Activated CD4-positive, alpha-beta T cell treated with anti-CD3 and anti-CD28 coated beads for 36 hours (primary cell): Measurements from ENCODE around the gene CCNL2. TPM values are rescaled to one million over a fixed set of nuclear protein-coding genes. Genes with fewer than 3 reads are reported as not detected.
A peak's percentile ranks its signal among the peaks of the same experiment; 100 is the strongest.
"Not testable (repeated sequence)": the region's sequence is repeated elsewhere in the genome, so short reads cannot be mapped to it uniquely, and the experiment has no call there.

ENCODE experiments used
- ATAC-seq: fragments of 200-7000 bp; cut with Tn5 transposase; one replicate; pipeline ENCODE4 v1.10.0; 2021; ENCODE audit warnings: mild to moderate bottlenecking, moderate library complexity
- CTCF ChIA-PET: fragments of 350-600 bp; sonication (Branson Sonifier 250); formaldehyde crosslinking; loops from one replicate; lab custom pipeline; 2021; ENCODE audit warnings: antibody characterized with exemption; lab: Charles Lee
- POLR2A ChIA-PET: fragments of 350-600 bp; sonication (Branson Sonifier 250); formaldehyde crosslinking; loops from one replicate; lab custom pipeline; 2021; ENCODE audit warnings: antibody characterized with exemption, inconsistent platforms; lab: Charles Lee
- DNase-seq: peaks from one replicate; pipeline ENCODE4 v3.0.0-alpha.2; 2020
- H3K27ac Mint-ChIP-seq: one replicate; pipeline ENCODE4 v1.8.0; 2021; ENCODE audit warnings: mixed read lengths
- H3K27me3 Mint-ChIP-seq: one replicate; pipeline ENCODE4 v1.8.0; 2021; ENCODE audit warnings: mixed read lengths
- H3K36me3 Mint-ChIP-seq: one replicate; pipeline ENCODE4 v1.8.0; 2021; ENCODE audit warnings: low read depth, mixed read lengths
- H3K4me1 Mint-ChIP-seq: one replicate; pipeline ENCODE4 v1.8.0; 2021; ENCODE audit warnings: mixed read lengths
- H3K4me3 Mint-ChIP-seq: one replicate; pipeline ENCODE4 v1.8.0; 2021; ENCODE audit warnings: mild to moderate bottlenecking, moderate library complexity, mixed read lengths
- H3K9me3 Mint-ChIP-seq: one replicate; pipeline ENCODE4 v1.8.0; 2021; ENCODE audit warnings: low read depth, mixed read lengths
- intact Hi-C, 2 experiments: fragments of 100-400 bp; cut with DNase I in 1 of 2; cut with micrococcal nuclease in 1 of 2; formaldehyde crosslinking; loops; one replicate each; pipeline versions ENCODE4 v1.14.2 to v1.15.1; 2022 to 2024; cut with DNase I, micrococcal nuclease
- total RNA-seq, 2 experiments: library from RNA; stranded (reverse); gene quantifications; one replicate each; pipeline ENCODE4 v1.2.3, GENCODE V29; 2021

The CCNL2 gene
- total RNA-seq, 2 experiments from 2014 or later, result 73.6 to 89.7 TPM

DNA sequence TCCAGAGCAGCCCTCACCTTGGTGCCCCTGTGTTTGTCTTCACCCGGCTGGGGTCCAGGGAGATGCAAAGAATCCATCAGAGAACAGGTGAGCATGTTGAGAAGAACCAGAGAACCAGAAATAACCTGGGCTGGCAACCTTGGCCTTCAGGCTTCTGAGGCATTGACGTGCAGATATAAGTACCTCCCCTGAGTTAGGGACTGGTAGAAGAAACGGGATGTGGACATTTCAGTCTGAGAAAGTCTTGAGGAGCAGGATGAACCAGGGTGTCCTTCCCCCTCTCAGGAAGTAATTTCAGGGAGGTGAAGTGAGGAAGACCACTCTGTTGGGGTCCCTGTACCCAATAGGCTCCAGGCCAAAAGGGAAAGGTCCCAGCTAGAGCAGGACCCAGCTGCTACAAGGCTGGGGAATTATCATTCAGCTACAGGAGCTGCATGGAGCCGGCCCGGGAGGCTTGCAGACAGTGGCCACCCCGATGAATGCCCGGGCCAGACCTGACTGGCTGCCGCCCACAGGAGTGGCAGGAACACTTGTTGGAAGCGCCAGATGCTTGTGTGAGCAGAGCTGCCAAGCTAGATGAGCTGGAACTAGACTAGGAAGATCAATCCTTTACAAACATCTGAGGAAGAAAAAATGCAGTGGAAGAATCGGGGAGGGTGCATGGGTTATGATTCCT, 22.4 kb downstream of the CCNL2 start:
- ATAC-seq, result no peak
- POLR2A ChIA-PET, result interaction anchor here (0.6 to 1.0 kb wide), 2 partner anchors 22 to 54 kb away, joined by 3 read pairs; partner anchors contain the start of gene CCNL2
- CTCF ChIA-PET, result interaction anchor here (1.3 to 2.2 kb wide), 3 partner anchors 13 to 128 kb away, joined by 3 to 9 read pairs (median 3); no protein-coding TSS in a partner anchor
- intact Hi-C loops, result no loop called here
- DNase-seq, result no peak
- no peak overlapping the region for H3K27ac Mint-ChIP-seq
- no peaks in the 10 kb centered on the region for H3K9me3 Mint-ChIP-seq
- peak overlapping the region; percentile 87 for H3K4me3 Mint-ChIP-seq
- peaks cover 16% of the 10 kb centered on the region for H3K4me1 Mint-ChIP-seq
- peaks cover 9% of the 10 kb centered on the region for H3K36me3 Mint-ChIP-seq
- no peaks in the 10 kb centered on the region for H3K27me3 Mint-ChIP-seq

GRCh38 chr1:1374929-1375662, 24.0 kb downstream of the CCNL2 start, which contains the start of gene AURKAIP1:
AURKAIP1 (minus strand) TSS chr1:1375207; CDS start chr1:1374756, 451 bp downstream.
- intact Hi-C loops, result loop anchor here (1.0 to 2.0 kb wide), 16 partner anchors 24 to 342 kb away; partner anchors contain the start of genes CPTP (in 2 of the 2), INTS11 (in 2 of the 2), MRPL20 (in 2 of the 2) and PUSL1 (in 2 of the 2)
- ATAC-seq (peak; percentile 97), DNase-seq (peak; percentile 98)
- Mint-ChIP-seq H3K27me3 (no peaks in the 10 kb centered on the region), H3K9me3 (no peaks in the 10 kb centered on the region), H3K4me1 (peaks cover 26% of the 10 kb centered on the region), H3K27ac (peak within 1 kb of the TSS; percentile 91), H3K4me3 (peak within 1 kb of the TSS; percentile 87), H3K36me3 (peaks cover 9% of the 10 kb centered on the region)
- ChIA-PET CTCF (interaction anchor here (0.5 to 2.2 kb wide), 9 partner anchors 15 to 159 kb away, joined by 3 to 9 read pairs (median 3); partner anchors contain the start of gene CCNL2), POLR2A (interaction anchor here (0.5 to 1.3 kb wide), 9 partner anchors 14 to 195 kb away, joined by 3 to 12 read pairs (median 4); partner anchors contain the start of genes CCNL2 and MRPL20)

GRCh38 chr1:1374589-1374928, 24.6 kb downstream of the CCNL2 start:
- Mint-ChIP-seq H3K36me3 (peaks cover 9% of the 10 kb centered on the region), H3K27ac (peak overlapping the region; percentile 37), H3K4me1 (peaks cover 27% of the 10 kb centered on the region), H3K27me3 (no peaks in the 10 kb centered on the region), H3K4me3 (peak overlapping the region; percentile 87), H3K9me3 (no peaks in the 10 kb centered on the region)
- ATAC-seq (no peak), DNase-seq (peak; percentile 47)
- intact Hi-C loops, result loop anchor here (2.0 kb wide), 3 partner anchors 50 to 284 kb away; partner anchors contain the start of genes CDK11B (in 1 of the 2), CPTP (in 1 of the 2), INTS11 (in 1 of the 2) and PUSL1 (in 1 of the 2)
- ChIA-PET POLR2A (interaction anchor here (0.6 to 1.2 kb wide), 5 partner anchors 23 to 196 kb away, joined by 3 to 9 read pairs (median 4); partner anchors contain the start of gene MRPL20), CTCF (interaction anchor here (0.5 to 2.2 kb wide), 7 partner anchors 18 to 1211 kb away, joined by 3 to 9 read pairs (median 3); no protein-coding TSS in a partner anchor)

- Mint-ChIP-seq H3K9me3 (no peaks in the 10 kb centered on the region), H3K36me3 (peaks cover 9% of the 10 kb centered on the region), H3K27ac (peak overlapping the region; percentile 37), H3K4me3 (peak overlapping the region; percentile 87), H3K4me1 (peaks cover 27% of the 10 kb centered on the region), H3K27me3 (no peaks in the 10 kb centered on the region)
- ChIA-PET POLR2A (no interaction called here), CTCF (interaction anchor here (0.5 to 2.2 kb wide), 5 partner anchors 63 to 1212 kb away, joined by 3 to 9 read pairs (median 3); no protein-coding TSS in a partner anchor)
- no peak for ATAC-seq
- DNase-seq, result no peak
- intact Hi-C loops, result loop anchor here (2.0 kb wide), 3 partner anchors 49 to 285 kb away; partner anchors contain the start of genes CDK11B (in 1 of the 2), CPTP (in 1 of the 2), INTS11 (in 1 of the 2) and PUSL1 (in 1 of the 2)
Measured at GRCh38 chr1:1373815-1374588, 25.1 kb downstream of the CCNL2 start.

GRCh38 chr1:1373051-1373814, 25.9 kb downstream of the CCNL2 start:
- ChIA-PET POLR2A (no interaction called here), CTCF (interaction anchor here (1.0 to 1.9 kb wide), 2 partner anchors 10 to 35 kb away, joined by 4 to 11 read pairs; no protein-coding TSS in a partner anchor)
- DNase-seq, result no peak
- no peak for ATAC-seq
- H3K27me3 Mint-ChIP-seq, result no peaks in the 10 kb centered on the region
- intact Hi-C loops, result no loop called here
- peak overlapping the region; percentile 87 for H3K4me3 Mint-ChIP-seq
- no peaks in the 10 kb centered on the region for H3K9me3 Mint-ChIP-seq
- H3K36me3 Mint-ChIP-seq, result peaks cover 9% of the 10 kb centered on the region
- H3K27ac Mint-ChIP-seq, result peak overlapping the region; percentile 4
- H3K4me1 Mint-ChIP-seq, result peaks cover 27% of the 10 kb centered on the region

DNA sequence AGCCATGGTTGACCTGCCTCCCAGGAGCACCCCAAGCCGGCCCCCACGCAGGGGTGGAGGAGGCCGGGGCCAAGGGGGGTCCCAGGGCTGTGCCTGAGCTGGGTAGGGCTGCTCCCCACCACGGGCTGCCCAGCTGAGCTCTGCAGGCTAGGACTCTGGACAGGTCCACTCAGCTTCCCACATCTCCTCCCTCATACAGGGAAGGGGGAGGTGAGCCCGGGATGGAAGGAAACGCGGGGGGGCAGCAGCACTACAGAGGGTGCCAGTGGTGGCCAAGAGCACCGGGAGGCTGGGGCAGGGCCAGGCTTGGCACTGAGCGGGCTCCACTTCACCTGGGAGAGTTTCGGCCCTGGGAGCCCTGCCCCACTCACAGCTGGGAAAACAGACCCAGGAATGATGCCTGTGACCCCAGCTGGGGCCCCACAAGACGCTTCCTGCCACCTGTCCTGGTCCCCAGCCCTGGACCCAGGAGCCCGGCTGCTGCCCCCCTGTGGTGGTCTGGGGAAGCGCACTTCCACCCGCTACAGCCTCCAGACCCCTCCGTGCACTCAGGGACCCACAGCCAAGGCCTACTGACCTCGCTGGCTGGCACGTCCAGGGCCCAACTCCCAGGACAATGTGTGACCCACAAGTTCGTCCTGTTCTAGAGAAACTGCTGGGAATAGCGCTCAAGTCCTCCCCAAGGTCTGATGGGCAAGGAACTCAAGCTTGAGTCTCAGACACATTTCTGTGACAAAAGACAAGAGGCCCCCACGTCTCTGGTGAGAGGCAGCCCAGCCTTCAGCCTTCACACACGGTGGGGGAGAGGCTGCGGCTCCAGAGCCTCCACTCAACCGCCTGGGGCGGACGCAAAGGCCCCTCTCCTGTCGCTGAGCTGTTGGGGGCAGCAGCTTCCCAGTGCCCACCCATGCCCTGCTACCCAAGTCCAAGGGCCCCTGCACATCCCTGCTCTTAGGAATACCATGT, 27.1 kb downstream of the CCNL2 start:
- DNase-seq (peak; percentile 89), ATAC-seq (peak; percentile 39)
- Mint-ChIP-seq H3K27me3 (no peaks in the 10 kb centered on the region), H3K4me3 (peak overlapping the region; percentile 28), H3K27ac (no peak overlapping the region), H3K4me1 (peaks cover 27% of the 10 kb centered on the region), H3K36me3 (peaks cover 9% of the 10 kb centered on the region), H3K9me3 (no peaks in the 10 kb centered on the region)
- intact Hi-C loops, result no loop called here
- ChIA-PET POLR2A (no interaction called here), CTCF (interaction anchor here (0.7 to 1.9 kb wide), 10 partner anchors 9 to 1488 kb away, joined by 3 to 11 read pairs (median 4); no protein-coding TSS in a partner anchor)

GRCh38 chr1:1371364-1371745, 27.8 kb downstream of the CCNL2 start:
- DNase-seq (peak; percentile 54), ATAC-seq (no peak)
- CTCF ChIA-PET, result interaction anchor here (0.6 to 1.9 kb wide), 10 partner anchors 8 to 1489 kb away, joined by 3 to 11 read pairs (median 4); no protein-coding TSS in a partner anchor
- peaks cover 27% of the 10 kb centered on the region for H3K4me1 Mint-ChIP-seq
- peaks cover 9% of the 10 kb centered on the region for H3K36me3 Mint-ChIP-seq
- H3K4me3 Mint-ChIP-seq, result no peak overlapping the region
- H3K9me3 Mint-ChIP-seq, result no peaks in the 10 kb centered on the region
- POLR2A ChIA-PET, result interaction anchor here (0.6 kb wide), 2 partner anchors 31 to 128 kb away, joined by 3 to 4 read pairs; no protein-coding TSS in a partner anchor
- H3K27me3 Mint-ChIP-seq, result no peaks in the 10 kb centered on the region
- H3K27ac Mint-ChIP-seq, result no peak overlapping the region
- intact Hi-C loops, result no loop called here

DNA sequence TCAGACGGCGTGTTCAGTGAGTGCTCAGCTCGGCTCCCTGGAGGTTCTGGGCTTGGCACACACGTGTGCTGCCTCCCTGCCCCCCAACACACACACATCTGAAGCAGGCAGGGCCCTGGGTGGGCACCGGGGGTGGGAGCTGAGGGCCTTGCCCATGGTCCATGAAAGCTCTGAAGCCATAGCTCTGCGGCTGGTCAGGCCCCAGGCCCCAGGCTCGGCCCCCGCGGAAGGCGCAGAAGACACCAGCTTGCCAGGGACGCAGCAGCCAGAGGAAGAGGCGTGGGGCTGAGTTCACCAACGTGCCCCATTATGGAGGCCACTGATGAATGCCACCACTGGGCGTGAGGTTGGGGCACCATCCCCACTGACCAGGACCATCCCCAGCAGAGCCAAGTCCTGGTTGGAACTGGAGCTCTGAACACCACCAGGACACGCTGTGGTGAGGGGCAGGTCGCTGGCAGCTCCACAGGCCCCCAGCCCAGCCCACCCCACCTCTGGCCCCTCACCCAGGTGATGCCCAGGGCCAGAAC, 28.3 kb downstream of the CCNL2 start:
- CTCF ChIA-PET, result interaction anchor here (0.6 to 1.8 kb wide), 5 partner anchors 19 to 292 kb away, joined by 3 to 10 read pairs (median 4); no protein-coding TSS in a partner anchor
- no peak overlapping the region for H3K27ac Mint-ChIP-seq
- POLR2A ChIA-PET, result interaction anchor here (0.6 kb wide), 2 partner anchors 31 to 128 kb away, joined by 3 to 4 read pairs; no protein-coding TSS in a partner anchor

GRCh38 chr1:1370094-1370493, 29.0 kb downstream of the CCNL2 start:
- ATAC-seq, DNase-seq, H3K27ac Mint-ChIP-seq, intact Hi-C loops, H3K9me3 Mint-ChIP-seq, POLR2A ChIA-PET, H3K27me3 Mint-ChIP-seq, H3K36me3 Mint-ChIP-seq, H3K4me3 Mint-ChIP-seq, CTCF ChIA-PET: not testable (repeated sequence)
- peaks cover 27% of the 10 kb centered on the region for H3K4me1 Mint-ChIP-seq

More for the DNA sequence above, 28.3 kb downstream of the CCNL2 start:
- intact Hi-C loops, result no loop called here
- Mint-ChIP-seq H3K9me3 (no peaks in the 10 kb centered on the region), H3K27me3 (no peaks in the 10 kb centered on the region), H3K4me3 (no peak overlapping the region), H3K4me1 (peaks cover 27% of the 10 kb centered on the region), H3K36me3 (peaks cover 9% of the 10 kb centered on the region)
- DNase-seq (no peak), ATAC-seq (no peak)
